ENCODE measurements around the gene OPTC.

Gene OPTC

GRCh38 chr1:203553496-203553895 lies 59.5 kb downstream of the OPTC start:
- H3K4me3 ChIP-seq (ENCODE audit: low read depth, low read length) = no peak overlapping the region
- POLR2A ChIA-PET = interaction anchor here (0.6 kb wide), 1 partner anchor 43 kb away, joined by 4 read pairs; no protein-coding TSS in a partner anchor
- no peak overlapping the region for H3K27ac ChIP-seq (ENCODE audit: extremely low read depth, low read depth, low read length)
- TF ChIP-seq ZNF707 (tag by site-specific recombination; IDR thresholded peaks at IDR 0.05) (no peak), ZFHX2 (tag by site-specific recombination; conservative IDR thresholded peaks at IDR 0.05) (no peak), ZNF530 (tag by site-specific recombination; IDR thresholded peaks at IDR 0.05; ENCODE audit: low read depth) (no peak), ZSCAN18 (tag by site-specific recombination; IDR thresholded peaks at IDR 0.05) (no peak), ZNF555 (tag by site-specific recombination; conservative IDR thresholded peaks at IDR 0.05) (no peak)
- CTCF ChIA-PET = interaction anchor here (0.6 kb wide), 2 partner anchors 20 to 38 kb away, joined by 3 to 5 read pairs; no protein-coding TSS in a partner anchor
- no peaks in the 10 kb centered on the region for H3K36me3 ChIP-seq (ENCODE audit: control insufficient read depth in 2 of 2, insufficient read depth in 1 of 2, low read length in 2 of 2)
- H3K4me1 ChIP-seq (ENCODE audit: control insufficient read depth, insufficient read depth, low read length) = peaks cover 6% of the 10 kb centered on the region
- no peaks in the 10 kb centered on the region for H3K9me3 ChIP-seq (ENCODE audit: control insufficient read depth, insufficient read depth, low read depth, low read length)

GRCh38 chr1:203554071-203554470 lies 60.1 kb downstream of the OPTC start:
- POLR2A ChIA-PET = interaction anchor here (0.6 kb wide), 1 partner anchor 43 kb away, joined by 4 read pairs; no protein-coding TSS in a partner anchor
- Histone ChIP-seq H3K4me1 (ENCODE audit: control insufficient read depth, insufficient read depth, low read length) (peaks cover under 1% of the 10 kb centered on the region), H3K36me3 (ENCODE audit: control insufficient read depth in 2 of 2, insufficient read depth in 1 of 2, low read length in 2 of 2) (no peaks in the 10 kb centered on the region), H3K27ac (ENCODE audit: extremely low read depth, low read depth, low read length) (no peak overlapping the region), H3K4me3 (ENCODE audit: low read depth, low read length) (no peak overlapping the region), H3K9me3 (ENCODE audit: control insufficient read depth, insufficient read depth, low read depth, low read length) (no peaks in the 10 kb centered on the region)
- TF ChIP-seq REST (tag by site-specific recombination; IDR thresholded peaks at IDR 0.05) = no peak
- TF ChIP-seq ZNF629 (tag by site-specific recombination; IDR thresholded peaks at IDR 0.05) = no peak
- CTCF ChIA-PET = interaction anchor here (0.6 kb wide), 1 partner anchor 19 kb away, joined by 5 read pairs; no protein-coding TSS in a partner anchor

- Histone ChIP-seq H3K36me3 (ENCODE audit: control insufficient read depth in 2 of 2, insufficient read depth in 1 of 2, low read length in 2 of 2) (no peaks in the 10 kb centered on the region), H3K27ac (ENCODE audit: extremely low read depth, low read depth, low read length) (no peak overlapping the region), H3K9me3 (ENCODE audit: control insufficient read depth, insufficient read depth, low read depth, low read length) (no peaks in the 10 kb centered on the region), H3K4me3 (ENCODE audit: low read depth, low read length) (no peak overlapping the region), H3K4me1 (ENCODE audit: control insufficient read depth, insufficient read depth, low read length) (no peaks in the 10 kb centered on the region; the same call in 1 of the 2 replicates)
- POLR2A ChIA-PET = no interaction called here
- CTCF ChIA-PET = interaction anchor here (1.9 kb wide), 1 partner anchor 67 kb away, joined by 5 read pairs; no protein-coding TSS in a partner anchor
- TF ChIP-seq ZNF302 (tag by site-specific recombination; IDR thresholded peaks at IDR 0.05; ENCODE audit: low read depth) (no peak), ZNF223 (tag by site-specific recombination; IDR thresholded peaks at IDR 0.05) (no peak), ZNF521 (tag by site-specific recombination; IDR thresholded peaks at IDR 0.05) (no peak), ZNF146 (tag by site-specific recombination; IDR thresholded peaks at IDR 0.05) (no peak), ZNF558 (tag by site-specific recombination; IDR thresholded peaks at IDR 0.05) (no peak), PRDM2 (tag by site-specific recombination; IDR thresholded peaks at IDR 0.05; ENCODE audit: borderline replicate concordance) (no peak), ZNF148 (tag by site-specific recombination; IDR thresholded peaks at IDR 0.05; ENCODE audit: borderline replicate concordance) (no peak), ZBTB21 (tag by site-specific recombination; IDR thresholded peaks at IDR 0.05) (no peak), ZNF560 (tag by site-specific recombination; IDR thresholded peaks at IDR 0.05; ENCODE audit: borderline replicate concordance) (no peak), ZNF133 (tag by site-specific recombination; IDR thresholded peaks at IDR 0.05) (no peak), ZNF16 (tag by site-specific recombination; IDR thresholded peaks at IDR 0.05; ENCODE audit: low read depth) (no peak)
These were observed 61.1 kb downstream of the OPTC start for GRCh38 chr1:203555076-203555475.
